HUES48 (cell line): Measurements from ENCODE around the gene HSPA9.
A peak's percentile ranks its signal among the peaks of the same experiment; 100 is the strongest.

Source experiments
- H3K27ac ChIP-seq: one replicate; pipeline ENCODE4 v1.7.0; 2013; ENCODE audit warnings: low read depth, low read length, inconsistent platforms
- H3K27me3 ChIP-seq: 2 replicates; pipeline ENCODE4 v1.6.1; 2013; ENCODE audit warnings: mild to moderate bottlenecking, low read length; ENCODE audit not compliant: control insufficient read depth, insufficient read depth
- H3K36me3 ChIP-seq: 2 replicates; pipeline ENCODE4 v1.6.1; 2013; ENCODE audit warnings: low read length; ENCODE audit not compliant: control insufficient read depth, insufficient read depth
- H3K4me1 ChIP-seq: 2 replicates; pipeline ENCODE4 v1.6.1; 2013; ENCODE audit warnings: mild to moderate bottlenecking, low read length; ENCODE audit not compliant: control insufficient read depth, insufficient read depth
- H3K4me3 ChIP-seq: 2 replicates; pipeline ENCODE4 v1.5.1; 2013; ENCODE audit warnings: mild to moderate bottlenecking, low read depth, low read length
- H3K9ac ChIP-seq: 2 replicates; pipeline ENCODE4 v1.6.1; 2013; ENCODE audit warnings: mild to moderate bottlenecking, low read depth, low read length, moderate library complexity
- H3K9me3 ChIP-seq: 2 replicates; pipeline ENCODE4 v1.6.1; 2013; ENCODE audit warnings: low read length; ENCODE audit not compliant: control insufficient read depth, insufficient read depth

Gene HSPA9

DNA sequence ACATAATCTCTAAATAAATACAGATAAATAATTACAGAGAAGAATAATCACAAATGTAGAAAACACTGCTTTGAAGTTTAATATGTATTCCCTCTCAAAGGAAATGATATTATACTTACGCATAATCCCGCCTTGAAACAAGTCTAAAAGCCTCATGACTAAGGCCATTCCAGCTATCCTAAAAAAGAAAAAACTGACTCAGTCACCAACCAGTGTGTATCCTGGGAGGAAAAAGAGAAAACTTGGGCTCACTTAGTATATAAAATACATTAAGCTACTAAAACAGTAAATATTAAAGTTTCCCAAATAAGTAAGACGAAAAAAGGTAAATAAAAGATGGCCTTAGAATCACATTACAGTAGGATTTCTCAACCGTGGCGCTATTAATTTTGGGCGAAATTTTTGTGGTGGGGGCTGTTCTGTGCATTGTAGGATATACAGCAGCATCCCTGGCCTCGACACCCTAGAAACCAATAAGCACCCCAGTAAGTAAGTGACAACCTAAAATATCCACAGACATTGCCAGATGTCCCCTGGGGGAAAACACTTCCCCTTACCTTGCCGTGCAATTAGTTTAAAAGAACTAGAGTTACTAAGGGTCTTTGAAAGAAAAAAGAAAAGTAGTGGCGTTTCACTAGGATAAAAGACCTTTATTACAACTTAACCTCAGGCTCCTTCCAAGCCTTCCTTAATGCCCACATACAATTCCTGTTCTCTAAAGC, 1.1 kb downstream of the HSPA9 start:
- Histone ChIP-seq H3K27me3 (no peaks in the 10 kb centered on the region), H3K36me3 (peaks cover 50% of the 10 kb centered on the region), H3K9me3 (no peaks in the 10 kb centered on the region), H3K27ac (peak overlapping the region; percentile 99), H3K9ac (peak overlapping the region; percentile 99), H3K4me1 (peaks cover 6% of the 10 kb centered on the region; the same call in 1 of the 2 replicates), H3K4me3 (peak overlapping the region; percentile 98)

DNA sequence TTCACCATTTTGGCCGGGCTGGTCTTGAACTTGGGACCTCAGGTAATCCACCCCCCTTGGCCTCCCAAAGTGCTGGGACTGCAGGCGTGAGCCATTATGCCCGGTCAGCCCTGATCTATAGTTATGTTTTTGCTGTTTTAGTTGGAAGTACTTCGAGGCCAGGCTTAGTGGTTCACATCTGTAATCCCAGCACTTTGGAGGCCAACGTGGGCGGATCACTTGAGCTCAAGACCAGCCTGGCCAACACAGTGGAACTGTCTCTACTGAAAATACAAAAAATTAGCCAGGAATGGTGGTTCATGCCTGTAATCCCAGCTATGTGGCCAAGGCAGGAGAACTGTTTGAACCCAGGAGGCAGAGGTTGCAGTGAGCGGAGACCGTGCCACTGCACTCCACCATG, 2.0 kb downstream of the HSPA9 start:
- peak overlapping the region; percentile 98; the same call in 1 of the 2 replicates for H3K4me3 ChIP-seq
- H3K4me1 ChIP-seq = peaks cover 6% of the 10 kb centered on the region; the same call in 1 of the 2 replicates
- H3K27ac ChIP-seq = no peak overlapping the region
- H3K27me3 ChIP-seq = no peaks in the 10 kb centered on the region
- no peaks in the 10 kb centered on the region for H3K9me3 ChIP-seq
- no peak overlapping the region for H3K9ac ChIP-seq
- H3K36me3 ChIP-seq = peaks cover 59% of the 10 kb centered on the region

DNA sequence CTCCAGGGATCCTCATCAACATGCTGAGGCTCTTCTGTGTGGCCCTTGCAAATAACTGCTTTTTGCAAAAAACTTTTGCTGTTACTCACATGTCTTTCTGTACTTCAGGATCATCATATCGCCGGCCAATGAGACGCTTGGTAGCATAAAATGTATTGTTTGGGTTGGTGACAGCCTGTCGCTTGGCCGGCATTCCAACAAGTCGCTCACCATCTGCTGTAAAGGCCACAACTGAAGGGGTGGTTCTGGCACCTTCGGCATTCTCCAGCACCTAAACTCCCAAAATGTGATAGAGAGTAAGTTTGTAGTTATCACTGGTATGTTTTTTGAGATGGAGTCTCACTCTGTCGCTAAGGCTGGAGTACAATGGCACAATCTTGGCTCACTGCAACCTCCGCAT, 4.3 kb downstream of the HSPA9 start:
- Histone ChIP-seq H3K4me3 (no peak overlapping the region), H3K27me3 (no peaks in the 10 kb centered on the region), H3K36me3 (peaks cover 82% of the 10 kb centered on the region), H3K4me1 (peaks cover 6% of the 10 kb centered on the region; the same call in 1 of the 2 replicates), H3K9me3 (no peaks in the 10 kb centered on the region), H3K27ac (no peak overlapping the region), H3K9ac (no peak overlapping the region)

DNA sequence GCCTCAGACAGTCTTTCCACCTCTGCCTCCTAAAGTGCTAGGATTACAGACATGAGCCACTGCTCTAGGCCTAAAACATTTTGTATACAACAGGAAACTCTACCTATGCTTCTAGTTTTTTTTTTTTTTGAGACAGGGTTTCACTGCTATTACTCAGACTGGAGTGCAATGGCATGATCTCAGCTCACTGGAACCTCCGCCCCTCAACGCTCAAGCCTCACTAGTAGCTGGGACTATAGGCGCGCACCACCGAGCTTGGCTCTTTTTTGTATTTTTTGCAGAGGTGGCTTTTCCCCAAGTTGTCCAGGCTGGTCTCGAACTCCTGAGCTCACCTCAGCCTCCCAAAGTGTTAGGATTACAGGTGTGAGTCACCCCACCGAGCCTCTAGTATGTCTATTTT, 5.4 kb downstream of the HSPA9 start:
- Histone ChIP-seq H3K27ac (no peak overlapping the region), H3K27me3 (no peaks in the 10 kb centered on the region), H3K36me3 (peaks cover 93% of the 10 kb centered on the region), H3K9me3 (no peaks in the 10 kb centered on the region), H3K4me3 (no peak overlapping the region), H3K9ac (no peak overlapping the region), H3K4me1 (peaks cover 6% of the 10 kb centered on the region; the same call in 1 of the 2 replicates)

DNA sequence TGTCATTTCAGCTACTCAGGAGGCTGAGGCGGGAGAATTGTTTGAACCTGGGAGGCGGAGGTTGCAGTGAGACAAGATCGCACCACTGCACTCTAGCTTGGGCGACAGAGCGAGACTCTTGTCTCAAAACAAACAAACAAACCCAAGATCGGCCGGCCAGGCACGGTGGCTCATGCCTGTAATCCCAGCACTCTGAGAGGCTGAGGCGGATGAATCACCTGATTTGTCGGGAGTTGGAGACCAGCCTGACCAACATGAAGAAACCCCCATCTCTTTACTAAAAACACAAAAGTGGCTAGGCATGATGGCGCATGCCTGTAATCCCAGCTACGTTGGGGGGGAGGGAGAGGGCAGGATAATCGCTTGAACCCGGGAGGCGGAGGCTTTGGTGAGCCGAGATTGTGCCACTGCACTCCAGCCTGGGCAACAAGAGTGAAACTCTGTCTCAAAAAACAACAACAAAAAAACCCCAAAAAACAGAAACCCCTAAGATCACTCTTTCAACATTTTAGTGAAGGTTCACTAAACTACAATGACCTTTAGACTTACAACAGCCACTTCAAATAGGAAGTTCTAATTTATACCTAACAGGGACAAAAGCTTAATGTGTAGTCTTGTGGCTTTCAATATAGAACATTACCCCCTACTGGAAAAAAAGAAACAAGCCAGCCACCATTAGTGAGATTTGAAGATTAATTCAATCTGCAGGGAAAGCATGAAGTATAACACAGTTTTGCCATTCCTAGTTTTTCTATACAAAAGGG, 7.0 kb downstream of the HSPA9 start:
- no peaks in the 10 kb centered on the region for H3K9me3 ChIP-seq
- no peak overlapping the region for H3K9ac ChIP-seq
- H3K4me3 ChIP-seq = no peak overlapping the region
- H3K27ac ChIP-seq = no peak overlapping the region
- H3K27me3 ChIP-seq = no peaks in the 10 kb centered on the region
- peaks cover 99% of the 10 kb centered on the region for H3K36me3 ChIP-seq
- no peaks in the 10 kb centered on the region for H3K4me1 ChIP-seq

DNA sequence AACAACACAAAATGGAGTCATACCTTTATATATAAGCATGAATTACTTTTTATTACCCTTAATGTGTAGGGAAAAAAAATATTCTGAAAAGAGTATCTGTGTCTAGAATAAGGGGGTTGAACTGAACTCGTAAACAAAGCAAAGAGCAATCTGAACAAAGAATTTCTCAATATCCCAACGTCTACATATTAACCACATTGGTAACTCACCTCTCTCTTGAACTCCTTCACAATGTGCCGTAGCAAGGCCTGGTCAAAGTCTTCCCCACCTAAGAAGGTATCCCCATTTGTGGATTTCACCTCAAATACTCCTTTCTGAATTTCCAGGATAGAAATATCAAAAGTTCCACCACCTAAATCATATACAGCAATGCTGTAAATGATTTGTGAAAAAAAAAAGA, 8.4 kb downstream of the HSPA9 start:
- H3K9me3 ChIP-seq = no peaks in the 10 kb centered on the region
- no peak overlapping the region for H3K9ac ChIP-seq
- no peaks in the 10 kb centered on the region for H3K4me1 ChIP-seq
- peaks cover 94% of the 10 kb centered on the region for H3K36me3 ChIP-seq
- H3K27me3 ChIP-seq = no peaks in the 10 kb centered on the region
- no peak overlapping the region for H3K4me3 ChIP-seq
- no peak overlapping the region for H3K27ac ChIP-seq

DNA sequence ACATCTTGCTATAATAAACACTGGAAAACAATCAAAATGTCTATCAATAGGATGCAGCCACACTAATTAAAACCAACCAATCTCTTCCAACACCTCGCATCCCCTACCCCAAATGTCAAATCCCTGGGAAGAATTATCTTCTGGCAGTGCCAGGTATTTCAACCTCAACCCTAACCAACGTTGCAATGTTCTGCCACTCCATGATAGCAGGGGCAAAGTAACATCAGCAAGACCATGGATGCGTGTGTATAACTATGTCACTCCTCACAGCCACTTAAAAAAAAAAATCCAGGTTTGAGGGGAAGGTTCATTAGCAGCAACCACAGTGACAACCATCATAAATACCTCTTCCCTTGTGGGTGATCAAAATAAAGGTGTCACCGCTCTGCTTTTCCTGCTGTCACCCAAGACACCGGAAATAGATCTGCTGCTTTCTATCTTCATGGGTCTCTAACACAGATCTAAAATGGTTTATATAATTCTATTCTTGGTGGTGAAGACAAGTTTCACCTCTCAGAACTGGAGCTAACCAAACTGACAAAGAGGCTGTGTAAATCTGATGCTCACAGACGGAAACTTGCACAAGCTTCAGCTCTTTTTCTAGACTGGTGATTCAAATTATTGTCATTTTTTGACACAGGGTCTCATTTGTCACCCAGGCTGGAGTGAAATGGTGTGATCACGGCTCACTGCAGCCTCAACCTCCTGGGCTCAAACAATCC, 9.9 kb downstream of the HSPA9 start:
- no peaks in the 10 kb centered on the region for H3K4me1 ChIP-seq

DNA sequence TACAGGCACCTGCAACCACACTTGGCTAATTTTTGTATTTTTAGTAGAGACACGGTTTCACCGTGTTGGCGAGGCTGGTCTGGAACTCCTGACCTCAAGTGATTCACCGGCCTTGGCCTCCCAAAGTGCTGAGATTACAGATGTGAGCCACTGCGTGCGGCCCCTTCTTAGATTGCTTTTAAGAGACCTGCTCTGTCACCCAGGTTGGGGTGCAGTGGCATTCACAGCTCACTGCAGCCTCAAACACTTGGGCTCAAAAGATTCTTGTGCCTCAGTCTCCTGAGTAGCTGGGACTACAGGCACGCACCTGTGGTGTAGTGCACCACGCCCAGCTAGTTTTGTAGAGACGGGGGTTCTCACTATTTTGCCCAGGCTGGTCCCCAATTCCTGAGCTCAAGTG, 11.0 kb downstream of the HSPA9 start:
- H3K4me1 ChIP-seq = no peaks in the 10 kb centered on the region
- no peak overlapping the region for H3K27ac ChIP-seq

More for the DNA sequence above, 9.9 kb downstream of the HSPA9 start:
- H3K27ac ChIP-seq = no peak overlapping the region
- no peak overlapping the region for H3K9ac ChIP-seq
- peaks cover 95% of the 10 kb centered on the region for H3K36me3 ChIP-seq
- H3K9me3 ChIP-seq = no peaks in the 10 kb centered on the region
- no peaks in the 10 kb centered on the region for H3K27me3 ChIP-seq
- no peak overlapping the region for H3K4me3 ChIP-seq

DNA sequence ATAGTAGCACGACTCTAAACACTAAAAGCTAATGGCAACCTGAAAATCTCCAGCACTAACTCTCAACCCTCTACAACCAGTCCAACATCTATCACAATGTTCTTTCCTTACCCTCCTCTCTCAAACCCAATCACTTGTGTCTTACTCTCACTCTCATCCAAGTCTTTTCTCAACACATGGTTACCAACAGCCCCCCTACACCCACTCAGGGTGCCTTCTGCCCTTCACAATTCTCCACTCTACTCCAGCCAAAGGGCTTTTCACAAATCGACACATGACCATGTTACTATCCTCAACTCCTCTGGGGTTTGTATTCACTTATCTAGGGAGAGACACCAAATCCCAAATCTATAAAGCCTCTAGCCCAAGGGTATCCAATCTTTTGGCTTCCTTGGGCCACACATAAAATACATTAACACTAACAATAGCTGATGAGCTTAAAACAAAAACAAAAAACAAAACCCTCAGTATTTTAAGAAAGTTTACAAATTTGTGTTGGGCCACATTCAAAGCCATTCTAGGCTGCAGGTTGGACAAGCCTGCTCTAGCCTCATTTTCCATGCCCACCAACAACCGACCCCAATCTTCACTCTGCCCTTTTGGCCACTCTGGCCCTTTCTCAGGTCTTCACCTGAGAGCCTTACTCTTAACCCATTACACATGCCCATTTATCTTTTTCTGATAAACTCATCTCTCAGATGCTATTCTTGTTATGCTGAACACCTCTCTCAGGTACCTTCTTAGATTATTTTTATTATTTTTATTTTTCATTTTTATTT, 11.7 kb downstream of the HSPA9 start:
- Histone ChIP-seq H3K27me3 (no peaks in the 10 kb centered on the region), H3K27ac (no peak overlapping the region), H3K9ac (no peak overlapping the region), H3K36me3 (peaks cover 95% of the 10 kb centered on the region), H3K4me3 (no peak overlapping the region), H3K9me3 (no peaks in the 10 kb centered on the region), H3K4me1 (no peaks in the 10 kb centered on the region)

More for the DNA sequence above, 11.0 kb downstream of the HSPA9 start:
- no peak overlapping the region for H3K9ac ChIP-seq
- peaks cover 95% of the 10 kb centered on the region for H3K36me3 ChIP-seq
- H3K27me3 ChIP-seq = no peaks in the 10 kb centered on the region
- no peaks in the 10 kb centered on the region for H3K9me3 ChIP-seq
- no peak overlapping the region for H3K4me3 ChIP-seq

DNA sequence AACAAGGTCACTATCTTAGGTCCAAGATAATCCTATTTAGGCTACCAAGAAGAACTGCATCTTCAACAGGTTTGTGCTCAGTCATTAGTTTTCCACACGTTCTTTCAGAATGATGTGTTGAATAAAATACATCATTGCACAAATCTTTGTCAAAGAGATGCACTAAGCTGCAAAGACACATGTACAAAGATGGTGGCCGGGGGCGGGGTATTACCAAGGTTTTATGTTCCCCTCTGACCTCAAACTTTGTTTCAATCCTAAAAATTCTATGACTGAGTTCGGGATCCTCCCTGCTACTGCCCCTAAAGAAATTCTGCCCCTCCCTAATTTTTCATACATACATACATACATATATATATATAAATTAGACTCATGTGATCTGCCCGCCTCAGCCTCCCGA, 14.2 kb downstream of the HSPA9 start:
- Histone ChIP-seq H3K27ac (no peak overlapping the region), H3K27me3 (no peaks in the 10 kb centered on the region), H3K9me3 (no peaks in the 10 kb centered on the region), H3K9ac (no peak overlapping the region), H3K4me3 (no peak overlapping the region), H3K36me3 (peaks cover 95% of the 10 kb centered on the region), H3K4me1 (no peaks in the 10 kb centered on the region)
